Forelimb muscle (tissue), 1 donor: ENCODE measurements around the gene OPRL1. TPM values are rescaled to one million over a fixed set of nuclear protein-coding genes. Genes with fewer than 3 reads are reported as not detected.

Experiments used
- DNase-seq: peaks from one replicate; pipeline ENCODE4 v3.0.0-alpha.2; 2013; ENCODE audit warnings: low read depth
- polyA plus RNA-seq: library from polyadenylated mRNA; unstranded; fragments of 120-200 nt; gene quantifications from one replicate; pipeline ENCODE4 v1.2.1, GENCODE V29; 2013; ENCODE audit not compliant: insufficient read length

OPRL1 gene
- polyA plus RNA-seq, 1 donor, result 1.1 TPM

- no peak for DNase-seq
Measured at GRCh38 chr20:64071341-64072332, 8.2 kb upstream of the OPRL1 start.

DNA sequence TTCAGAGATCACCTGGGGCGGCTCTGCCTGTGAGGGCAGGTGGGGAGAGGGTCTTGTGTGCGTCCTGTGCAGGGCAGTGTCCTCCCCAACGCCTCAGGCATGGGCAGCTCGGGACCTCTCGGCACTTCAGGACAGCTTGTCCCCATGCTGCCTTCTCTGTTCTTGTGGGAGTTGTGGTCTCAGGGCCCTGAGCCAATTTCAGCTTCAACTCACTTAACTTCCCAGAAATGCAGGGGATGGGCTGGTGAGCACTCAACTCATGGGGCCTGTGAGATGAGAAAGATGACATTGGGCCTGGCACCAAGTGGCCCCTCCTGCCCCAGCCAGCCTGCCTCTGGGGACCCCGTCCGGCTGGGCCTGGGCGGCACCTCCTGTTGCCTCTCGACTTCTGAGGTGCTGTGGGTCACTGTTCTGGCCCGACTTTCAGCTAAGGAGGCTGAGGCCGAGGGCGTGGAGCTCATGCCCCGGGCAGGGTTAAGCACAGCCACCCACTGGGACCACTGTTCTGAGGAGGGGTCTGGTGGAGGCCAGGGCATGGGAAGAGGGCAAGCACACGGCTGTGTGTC is 7.3 kb upstream of the OPRL1 start:
- DNase-seq, result no peak

DNA sequence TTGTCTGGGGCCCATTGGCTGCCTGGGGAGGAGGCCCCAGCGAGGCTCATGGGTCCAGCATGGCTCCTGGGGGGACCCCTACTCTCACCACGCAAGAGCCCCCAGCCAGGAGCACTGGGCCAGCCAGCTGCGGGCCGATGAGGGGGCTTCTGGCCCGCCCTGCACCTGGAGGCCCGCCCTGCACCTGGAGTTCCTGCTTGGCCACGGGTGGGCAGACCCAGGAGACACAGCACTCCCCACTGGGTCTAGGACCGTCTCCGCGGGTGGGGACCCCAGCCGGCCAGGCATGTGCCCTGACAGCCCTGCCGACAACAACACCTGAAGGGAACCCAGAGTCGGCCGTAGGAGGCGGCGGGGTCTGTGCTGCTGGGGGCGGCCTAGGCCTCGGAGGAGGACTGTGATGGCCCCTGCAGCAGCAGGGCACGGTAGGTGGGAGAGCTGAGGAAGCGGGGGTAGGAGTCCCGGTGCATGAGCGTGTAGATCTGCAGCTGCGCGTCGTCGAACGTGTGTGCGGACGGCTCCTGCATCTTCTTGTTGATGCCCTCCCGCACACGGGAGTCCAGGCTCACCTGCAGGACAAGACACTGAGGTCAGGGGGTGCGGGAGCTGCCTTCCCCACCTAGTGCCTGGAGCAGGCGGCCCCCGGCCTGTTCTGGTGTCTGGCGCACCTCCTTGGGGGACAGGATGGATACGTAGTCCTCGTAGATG is 6.3 kb upstream of the OPRL1 start:
- no peak for DNase-seq

DNA sequence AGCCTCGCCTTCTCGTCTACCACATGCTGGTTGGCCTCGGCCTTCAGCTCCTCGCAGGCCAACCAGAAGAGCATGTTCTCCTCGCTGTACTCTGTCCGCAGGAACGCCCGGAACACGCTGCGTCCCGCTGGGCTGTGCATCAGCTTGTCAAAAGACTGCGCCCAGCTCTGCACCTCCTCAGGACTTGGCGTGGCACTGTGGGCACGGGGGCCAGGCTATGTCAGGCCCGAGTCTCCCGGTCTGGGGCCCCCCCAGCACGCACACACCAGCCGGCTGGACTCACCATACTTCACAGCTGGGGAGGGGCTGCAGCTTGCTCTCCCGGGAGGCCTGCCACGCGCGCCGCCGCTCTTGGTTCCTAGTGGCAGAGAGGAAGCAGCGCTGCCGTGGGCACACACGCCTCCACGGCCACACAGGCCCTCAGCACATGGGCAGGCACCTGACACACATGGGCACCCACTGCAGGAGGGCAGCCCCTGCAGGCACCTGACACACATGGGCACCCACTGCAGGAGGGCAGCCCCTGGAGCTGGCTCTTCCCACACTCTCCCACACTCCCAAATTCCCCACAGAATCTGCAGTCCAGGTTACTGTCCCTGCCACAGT is 5.6 kb upstream of the OPRL1 start:
- no peak for DNase-seq

DNA sequence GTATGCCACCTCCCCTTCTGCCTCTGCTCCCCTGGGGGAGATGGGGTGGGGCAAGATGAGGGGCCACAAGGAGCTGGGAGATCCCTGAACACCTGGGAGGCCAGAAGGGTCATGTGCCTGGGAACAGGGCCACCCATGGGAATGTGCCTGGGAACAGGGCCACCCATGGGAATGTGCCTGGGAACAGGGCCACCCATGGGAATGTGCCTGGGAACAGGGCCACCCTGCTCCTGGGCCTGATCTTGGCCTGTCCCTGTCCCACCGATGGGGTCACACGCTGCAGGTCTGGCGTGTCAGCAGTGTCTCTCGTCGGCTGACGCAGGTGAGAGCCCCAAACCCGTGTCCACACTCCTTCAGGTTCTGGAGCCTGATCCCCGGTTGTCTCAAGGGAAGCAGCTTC is 4.9 kb upstream of the OPRL1 start:
- DNase-seq, result no peak

- no peak for DNase-seq
Measured at GRCh38 chr20:64075556-64075955, 4.3 kb upstream of the OPRL1 start.

DNA sequence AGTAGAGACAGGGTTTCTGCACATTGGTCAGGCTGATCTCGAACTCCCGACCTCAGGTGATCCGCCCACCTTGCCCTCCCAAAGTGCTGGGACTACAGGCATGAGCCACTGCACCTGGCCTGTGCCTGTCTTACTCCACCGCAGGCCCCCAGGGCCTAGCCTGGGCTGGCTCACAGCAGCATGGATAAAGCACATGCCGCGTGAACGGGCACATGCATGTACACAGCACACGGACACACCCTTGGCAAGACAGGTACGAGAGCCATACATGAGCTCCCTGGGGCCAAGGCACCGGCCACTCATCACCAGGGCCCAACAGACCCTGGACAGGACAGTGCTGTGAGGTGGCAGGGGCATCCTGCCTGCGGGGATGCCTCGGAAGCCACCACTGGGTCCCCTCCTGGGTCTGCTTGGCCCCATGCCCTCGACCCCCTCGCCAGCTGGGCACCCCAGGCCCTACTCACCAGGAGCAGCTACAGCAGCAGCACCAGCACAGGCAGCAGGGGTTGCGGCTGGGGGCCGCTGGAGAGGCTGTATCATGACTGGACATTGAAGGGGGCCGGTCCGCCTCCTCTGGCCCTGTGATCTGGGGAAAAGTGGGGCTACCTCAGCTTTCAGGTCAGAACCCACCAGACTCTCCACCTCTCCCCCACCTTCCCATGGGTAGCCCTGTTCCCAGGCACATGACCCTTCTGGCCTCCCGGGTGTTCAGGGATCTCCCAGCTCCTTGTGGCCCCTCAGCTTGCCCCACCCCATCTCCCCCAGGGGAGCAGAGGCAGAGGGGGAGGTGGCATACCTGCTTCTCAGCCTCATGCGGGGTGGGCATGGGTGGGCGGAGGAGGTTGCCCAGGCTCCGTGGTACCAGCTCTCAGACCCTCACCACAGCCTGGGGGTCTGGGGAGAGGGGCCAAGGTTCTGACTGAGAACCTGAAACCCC is 3.6 kb upstream of the OPRL1 start:
- no peak for DNase-seq

DNA sequence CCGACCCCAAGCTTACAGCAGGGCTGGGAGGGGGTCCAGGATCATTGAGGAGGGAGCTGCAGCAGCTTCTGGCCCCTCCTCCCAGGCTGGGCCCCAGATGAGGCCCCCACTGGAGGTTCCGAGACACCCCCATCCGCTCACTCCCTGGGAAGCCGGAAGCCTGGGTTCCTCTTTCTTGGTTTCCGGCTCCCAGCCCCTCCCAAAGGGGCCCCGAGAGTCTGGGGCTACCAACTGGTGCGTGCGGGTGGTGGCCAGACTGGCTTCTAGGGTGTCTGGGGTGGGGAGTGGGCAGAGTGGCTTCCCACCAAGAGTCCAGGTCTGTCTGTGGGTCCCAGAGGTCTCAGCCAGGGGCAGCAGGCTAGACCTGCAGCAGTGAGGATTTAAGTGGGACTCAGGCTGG is 2.8 kb upstream of the OPRL1 start:
- no peak for DNase-seq

- no peak for DNase-seq
Measured at GRCh38 chr20:64077541-64077875, 2.4 kb upstream of the OPRL1 start.

GRCh38 chr20:64077876-64078551 is 1.9 kb upstream of the OPRL1 start:
- DNase-seq, result no peak

GRCh38 chr20:64078934-64079272 is 979 bp upstream of the OPRL1 start:
- DNase-seq, result no peak

DNA sequence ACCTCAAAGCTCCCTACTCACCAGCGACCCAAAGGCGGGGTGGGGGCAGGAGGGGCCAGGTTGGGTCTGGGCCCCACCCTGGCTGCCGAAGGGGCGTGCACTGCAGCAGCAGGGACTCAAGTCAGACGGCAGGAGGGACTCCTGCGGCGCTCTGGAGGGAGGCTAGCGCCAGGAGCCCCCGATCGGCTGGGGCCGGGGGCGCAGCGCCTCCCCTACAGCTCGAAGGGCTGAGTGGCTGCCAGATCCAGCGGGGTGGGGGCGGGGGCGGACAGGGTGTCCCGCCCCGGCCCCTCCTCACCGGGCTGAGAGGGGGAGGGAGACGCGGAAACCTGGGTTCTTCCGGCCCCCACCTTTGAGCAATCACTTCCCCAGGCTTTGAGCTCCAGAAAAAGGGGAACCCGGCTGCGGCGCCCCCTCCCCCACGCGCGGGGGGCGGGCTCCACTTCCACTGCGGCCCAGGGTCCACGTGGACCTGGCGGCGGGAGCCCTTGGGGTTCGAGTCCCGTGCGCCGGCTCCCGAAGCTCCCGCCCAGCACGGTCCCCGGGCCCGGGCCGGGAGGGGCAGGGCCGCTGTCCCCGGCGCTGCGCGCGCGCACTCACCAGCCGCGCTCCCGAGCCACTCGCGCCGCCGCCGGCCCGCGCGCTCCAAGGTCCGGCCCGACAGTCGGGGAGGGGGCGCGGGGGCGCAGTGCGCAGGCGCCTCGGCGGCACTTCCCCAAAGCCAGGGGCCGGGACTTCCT is 439 bp upstream of the OPRL1 start, which contains the start of gene RGS19:
RGS19 (minus strand) TSS at position 246 of the 740 bp plus-strand sequence. CDS start 2,632 bp downstream, outside the sequence.
- peak; percentile 38 for DNase-seq

DNA sequence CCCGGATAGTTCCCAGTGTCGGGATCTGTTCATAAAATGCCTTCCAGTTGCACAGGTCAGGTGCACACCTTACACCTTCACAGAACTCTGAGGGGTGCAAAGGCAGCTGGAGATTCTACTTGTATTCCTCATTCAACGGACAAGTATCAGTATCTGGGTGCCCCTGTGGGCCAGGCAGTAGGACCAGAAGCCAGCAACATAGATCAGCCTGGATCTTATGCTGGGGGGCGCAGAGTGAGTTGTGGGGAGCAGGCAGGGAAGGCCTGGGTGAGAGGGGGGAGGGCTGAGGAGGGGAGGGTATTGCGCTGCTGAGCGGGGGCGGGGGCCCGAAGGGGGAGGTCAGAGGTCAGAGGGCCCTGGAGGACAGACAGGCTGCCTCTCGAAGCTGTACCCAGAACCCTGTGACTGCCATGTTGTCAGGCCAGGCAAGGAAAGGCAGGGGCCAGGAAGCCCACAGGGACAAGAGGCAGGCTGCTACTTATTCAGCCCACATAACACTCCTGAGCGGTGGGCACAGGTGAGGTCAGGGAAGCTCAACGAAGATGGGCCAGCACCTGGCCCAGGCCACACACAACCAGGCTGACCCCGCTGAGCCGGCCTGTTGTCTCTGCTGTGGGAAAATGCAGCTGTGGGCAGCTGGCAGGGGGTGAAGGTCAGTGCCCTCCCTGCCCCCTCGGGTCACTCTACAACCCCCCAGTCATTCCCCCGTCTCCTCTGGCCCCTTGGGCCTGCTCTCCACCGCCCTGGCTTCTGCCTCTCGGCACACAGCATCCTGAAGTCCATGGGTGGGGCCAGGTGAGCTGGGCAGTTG is 1.1 kb downstream of the OPRL1 start:
- DNase-seq, result no peak

GRCh38 chr20:64081624-64081964 is 1.7 kb downstream of the OPRL1 start:
- no peak for DNase-seq

DNA sequence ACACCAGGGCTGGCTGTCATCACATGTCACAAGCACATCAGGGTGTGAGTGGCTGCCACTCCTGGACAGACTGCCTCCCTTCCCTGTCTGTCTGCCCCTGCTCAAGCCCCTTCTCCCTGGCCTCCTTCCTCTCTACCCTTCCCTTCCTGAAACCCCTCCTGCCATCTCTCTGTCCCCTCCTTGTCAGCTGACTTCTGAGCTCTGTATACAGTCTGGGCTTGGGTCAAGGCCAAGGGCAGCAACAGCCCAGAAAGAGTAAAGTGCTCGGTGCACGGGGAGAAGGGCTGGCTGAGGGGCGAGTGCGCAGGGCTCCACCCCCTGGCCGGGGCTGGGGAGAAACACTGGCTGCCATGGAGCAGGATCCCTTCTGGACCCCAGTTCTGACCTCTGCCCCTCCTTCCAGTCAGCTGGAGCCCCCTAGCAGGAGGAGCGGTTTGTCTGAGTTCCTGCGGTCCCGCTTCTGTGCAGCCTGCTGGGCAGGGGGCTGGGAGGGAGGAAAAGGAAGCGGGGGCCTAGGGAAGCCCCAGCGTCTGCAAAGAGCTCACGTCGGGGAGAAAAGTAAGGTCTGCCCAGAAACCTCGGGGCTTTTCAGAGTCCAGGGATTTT is 2.3 kb downstream of the OPRL1 start:
- DNase-seq, result no peak

DNA sequence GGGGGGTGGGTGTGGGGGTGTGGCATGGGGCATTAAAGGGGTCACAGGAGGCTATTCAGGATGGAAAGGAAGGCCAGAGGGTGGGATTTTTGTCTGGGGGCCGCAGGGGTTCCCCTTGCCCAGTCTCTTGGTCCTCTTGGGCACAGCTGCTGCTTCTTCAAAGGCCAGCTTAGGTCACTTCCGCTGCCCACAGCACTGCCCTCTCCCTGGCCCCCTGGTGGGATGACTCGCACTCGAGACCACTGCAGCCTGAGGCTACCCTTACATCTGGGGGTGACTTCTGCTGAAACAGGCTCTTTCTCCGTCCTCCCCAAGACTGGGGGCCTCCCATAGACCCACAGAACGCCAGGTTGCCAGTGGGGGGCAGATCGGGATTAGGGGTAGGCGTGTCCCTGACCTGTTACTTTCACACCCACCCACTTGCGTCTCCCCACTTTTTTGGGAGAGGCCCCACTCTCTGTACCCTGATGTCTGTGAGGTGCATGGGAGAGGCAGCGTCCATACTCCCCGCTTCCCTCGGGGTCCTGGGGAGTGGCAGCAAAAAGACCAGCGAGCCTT is 3.0 kb downstream of the OPRL1 start:
- no peak for DNase-seq

GRCh38 chr20:64083378-64083803 is 3.5 kb downstream of the OPRL1 start:
- DNase-seq, result no peak
